ENCODE results near the gene SCYL1. TPM values are rescaled to one million over a fixed set of nuclear protein-coding genes. Genes with fewer than 3 reads are reported as not detected.

SCYL1 gene
- total RNA-seq, 2 experiments from 2014 or later: 83.7 to 87.8 TPM

DNA sequence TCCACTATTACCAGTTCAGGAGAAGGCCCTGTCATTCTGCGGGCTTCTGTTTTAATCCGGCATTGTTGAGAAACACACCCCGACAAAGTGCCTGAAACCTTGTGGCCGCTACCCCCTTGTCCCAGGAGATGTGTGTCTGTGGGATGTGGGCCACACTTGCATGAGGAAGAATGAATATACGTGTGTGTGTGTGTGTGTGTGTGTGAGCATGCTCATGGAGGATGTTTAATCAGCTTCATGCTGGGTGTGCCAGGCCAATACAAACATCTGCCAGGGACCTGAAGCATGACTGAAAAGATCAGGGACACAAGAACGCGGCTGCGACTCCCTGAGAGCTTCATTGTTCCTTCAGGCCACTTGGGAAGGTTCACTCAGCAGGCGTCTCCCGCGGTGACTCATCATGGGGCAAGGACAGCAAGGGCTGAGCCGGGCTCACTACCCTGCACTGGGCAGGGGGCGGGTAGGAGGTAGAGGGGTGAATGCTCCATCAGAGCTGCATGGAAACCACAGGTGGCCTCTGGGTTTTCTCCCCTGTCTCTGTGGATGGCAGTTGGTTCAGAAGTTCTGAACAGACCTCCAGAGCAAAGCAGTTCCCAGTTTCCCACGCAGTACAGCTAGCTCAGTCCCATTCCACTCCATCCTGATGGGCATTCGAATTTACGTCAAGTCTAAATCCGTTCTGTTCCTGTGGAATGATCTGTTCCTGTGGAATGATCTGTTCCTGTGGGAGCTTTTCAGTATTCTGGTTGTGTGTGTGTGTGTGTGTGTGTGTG is 33.1 kb upstream of the SCYL1 start:
- ChIA-PET CTCF (interaction anchor here (0.8 to 2.5 kb wide), 5 partner anchors 10 to 76 kb away, joined by 3 to 8 read pairs (median 4); no protein-coding TSS in a partner anchor), POLR2A (interaction anchor here (0.5 to 4.7 kb wide), 8 partner anchors 13 to 288 kb away, joined by 3 to 41 read pairs (median 4); partner anchors contain the start of genes NEAT1 and SLC25A45)

DNA sequence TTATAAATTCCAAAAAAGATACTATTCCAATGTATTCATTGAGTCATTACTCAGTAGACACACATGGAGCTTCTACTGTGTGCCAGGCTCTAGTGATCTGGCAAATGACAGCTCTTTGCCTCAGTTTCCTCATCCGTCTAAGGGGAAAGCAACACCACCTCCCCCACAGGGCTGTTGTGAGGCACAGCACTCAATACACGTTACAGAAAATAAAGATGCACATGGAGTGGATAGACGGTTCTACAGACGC is 32.6 kb upstream of the SCYL1 start:
- POLR2A ChIA-PET: interaction anchor here (0.7 to 4.7 kb wide), 6 partner anchors 13 to 110 kb away, joined by 3 to 41 read pairs (median 7); partner anchors contain the start of genes NEAT1 and SLC25A45
- CTCF ChIA-PET: interaction anchor here (1.0 to 2.5 kb wide), 4 partner anchors 23 to 76 kb away, joined by 3 to 8 read pairs (median 4); no protein-coding TSS in a partner anchor

DNA sequence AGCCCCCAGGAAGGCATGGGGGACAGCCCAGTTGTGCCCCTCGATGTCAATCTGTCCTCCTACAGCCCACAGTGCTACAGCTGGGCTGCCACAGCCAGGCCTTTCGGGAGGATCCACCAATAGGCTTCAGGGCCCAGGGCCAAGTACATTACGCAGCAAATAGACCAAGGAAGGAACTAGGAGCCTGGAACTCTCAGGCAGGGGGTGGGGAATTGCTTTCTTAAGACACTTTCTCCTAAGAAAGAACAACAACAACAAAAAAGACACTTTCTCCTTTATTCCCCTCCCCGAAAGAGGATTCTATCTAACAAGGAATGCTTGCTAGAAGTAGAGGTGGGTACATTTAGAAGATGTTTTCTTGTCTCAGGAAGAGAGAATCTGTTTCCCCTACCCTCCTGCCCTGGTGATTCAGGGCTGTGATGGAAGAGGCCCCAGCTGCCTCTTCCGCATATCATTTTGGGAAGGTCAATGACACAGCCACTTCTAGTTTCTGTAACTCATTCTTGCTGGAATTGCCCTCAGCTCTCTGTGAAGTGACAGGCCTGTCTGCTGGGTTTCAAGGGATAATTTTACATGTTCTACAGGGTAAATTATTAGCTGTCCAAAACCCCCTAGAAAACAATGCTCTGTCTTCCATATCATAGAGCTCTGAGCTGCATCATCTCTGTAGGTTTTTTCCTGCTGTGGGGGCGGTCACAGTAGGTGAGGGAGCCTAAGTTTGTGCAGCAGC is 32.1 kb upstream of the SCYL1 start:
- ChIA-PET POLR2A (interaction anchor here (0.9 to 4.7 kb wide), 13 partner anchors 10 to 111 kb away, joined by 3 to 41 read pairs (median 5); partner anchors contain the start of genes NEAT1 and SLC25A45), CTCF (interaction anchor here (0.6 to 2.5 kb wide), 7 partner anchors 15 to 77 kb away, joined by 3 to 8 read pairs (median 3); no protein-coding TSS in a partner anchor)

DNA sequence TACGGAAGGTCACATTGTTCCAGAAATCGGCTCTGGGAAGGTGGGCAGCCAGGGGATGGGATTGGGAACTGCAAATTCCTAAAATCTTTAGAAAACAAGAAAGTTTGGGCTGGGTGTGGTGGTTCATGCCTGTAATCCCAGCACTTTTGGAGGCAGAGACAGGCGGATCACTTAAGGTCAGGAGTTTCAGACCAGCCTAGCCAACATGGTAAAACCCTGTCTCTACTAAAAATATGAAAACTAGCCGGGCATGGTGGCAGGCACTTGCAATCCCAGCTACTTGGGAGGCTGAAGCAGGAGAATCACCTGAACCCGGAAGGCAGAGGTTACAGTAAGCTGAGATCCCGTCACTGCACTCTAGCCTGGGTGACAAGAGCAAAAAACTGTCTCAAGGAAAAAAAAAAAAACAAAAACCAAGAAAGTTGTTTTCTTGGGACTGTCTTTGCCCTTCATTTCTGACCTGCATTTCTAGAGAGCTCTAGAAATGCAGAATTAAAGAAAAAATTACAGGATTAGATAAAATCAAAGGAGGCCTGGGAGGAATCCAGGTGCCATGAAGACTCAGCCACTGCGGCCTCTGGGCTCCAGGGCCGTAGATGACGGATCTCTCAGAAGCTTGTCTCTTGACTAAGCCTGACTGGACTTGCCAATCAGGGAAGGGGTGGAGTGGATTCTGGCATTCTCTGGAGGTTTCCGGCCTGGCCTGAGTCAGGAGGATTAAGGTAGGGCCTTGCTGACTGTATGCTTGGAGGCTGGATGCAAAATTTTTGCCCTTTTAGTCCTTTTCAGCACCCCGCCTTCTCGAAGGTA is 31.3 kb upstream of the SCYL1 start:
- ChIA-PET POLR2A (interaction anchor here (0.9 to 4.7 kb wide), 13 partner anchors 9 to 111 kb away, joined by 3 to 41 read pairs (median 5); partner anchors contain the start of genes NEAT1 and SLC25A45), CTCF (interaction anchor here (0.6 to 2.5 kb wide), 5 partner anchors 16 to 77 kb away, joined by 3 to 8 read pairs (median 3); no protein-coding TSS in a partner anchor)

DNA sequence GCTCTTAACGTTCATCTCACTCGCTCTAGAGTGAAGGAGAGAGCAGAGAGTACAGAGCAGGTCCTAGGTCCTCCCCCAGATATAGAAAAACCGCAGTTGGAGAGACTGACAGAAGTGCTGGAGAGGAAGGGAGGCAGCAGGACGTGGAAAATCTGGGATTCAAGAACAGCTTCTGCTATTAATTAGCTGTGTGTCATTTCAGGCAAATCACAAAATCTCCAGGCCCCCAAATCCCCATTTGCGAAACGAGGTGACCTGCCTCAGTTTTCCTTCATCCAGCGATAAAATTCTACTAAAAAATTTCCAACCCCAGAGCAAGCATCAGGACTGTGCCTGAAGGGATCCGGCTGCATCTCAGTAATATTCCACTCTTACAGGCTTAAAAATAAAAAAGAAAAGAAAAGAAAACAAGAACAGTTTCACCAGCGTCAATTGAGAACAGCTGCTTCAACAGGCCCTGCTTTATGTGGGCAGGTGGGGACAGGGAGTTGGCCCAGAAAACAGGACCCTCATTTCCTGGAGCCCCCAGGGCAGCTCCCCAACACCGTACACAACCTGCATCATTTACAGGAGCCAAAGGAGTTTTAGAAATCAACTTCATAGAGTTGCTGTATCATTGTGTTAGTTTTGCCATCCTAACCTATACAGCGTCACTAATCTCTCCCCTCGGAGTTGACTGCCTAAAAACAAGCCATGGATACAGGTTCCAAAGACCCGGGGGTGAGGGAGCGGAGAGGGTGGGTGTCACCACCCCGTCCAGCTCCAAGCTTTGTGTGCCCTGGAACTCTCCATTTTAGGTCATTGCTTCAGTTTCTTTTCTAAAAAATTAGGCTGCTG is 28.4 kb upstream of the SCYL1 start:
- CTCF ChIA-PET: interaction anchor here (0.7 to 22.9 kb wide), 11 partner anchors 9 to 126 kb away, joined by 3 to 423 read pairs (median 5); partner anchors contain the start of genes NEAT1 and SLC25A45
- POLR2A ChIA-PET: interaction anchor here (0.7 to 16.1 kb wide), 16 partner anchors 9 to 235 kb away, joined by 3 to 2088 read pairs (median 4); partner anchors contain the start of genes NEAT1, POLA2 and SLC25A45

DNA sequence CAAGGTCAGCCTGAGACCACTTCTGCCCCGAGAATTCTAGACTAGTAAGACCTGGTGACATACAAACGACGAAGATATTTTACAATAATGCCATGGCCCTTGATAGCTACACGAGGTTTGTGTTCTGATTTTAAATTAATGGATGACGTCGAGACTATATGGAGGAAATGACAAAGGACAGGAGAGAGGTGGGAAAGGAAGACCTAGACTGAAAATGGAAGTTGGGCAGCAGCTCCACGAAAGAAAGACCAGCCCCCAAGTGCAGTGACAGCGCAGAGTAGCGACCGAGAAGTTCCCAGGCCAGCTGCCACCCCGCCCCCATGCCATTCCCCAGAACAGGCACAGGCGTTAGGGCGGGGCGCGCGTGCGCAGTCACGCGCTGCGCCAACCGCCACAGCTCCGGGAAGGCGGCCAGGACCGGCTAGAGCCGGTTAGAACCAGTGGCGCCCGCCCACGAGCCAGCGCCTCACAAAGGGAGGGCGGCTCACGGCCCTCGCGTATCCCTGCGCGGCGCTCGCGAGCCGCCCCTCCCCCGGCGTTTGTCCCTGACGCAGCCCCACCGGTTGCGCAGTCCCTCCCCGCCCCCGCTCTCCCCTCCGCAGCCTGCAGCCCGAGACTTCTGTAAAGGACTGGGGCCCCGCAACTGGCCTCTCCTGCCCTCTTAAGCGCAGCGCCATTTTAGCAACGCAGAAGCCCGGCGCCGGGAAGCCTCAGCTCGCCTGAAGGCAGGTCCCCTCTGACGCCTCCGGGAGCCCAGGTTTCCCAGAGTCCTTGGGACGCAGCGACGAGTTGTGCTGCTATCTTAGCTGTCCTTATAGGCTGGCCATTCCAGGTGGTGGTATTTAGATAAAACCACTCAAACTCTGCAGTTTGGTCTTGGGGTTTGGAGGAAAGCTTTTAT is 27.5 kb upstream of the SCYL1 start:
- CTCF ChIA-PET: interaction anchor here (0.6 to 22.9 kb wide), 11 partner anchors 11 to 115 kb away, joined by 3 to 423 read pairs (median 3); partner anchors contain the start of genes NEAT1 and SLC25A45
- POLR2A ChIA-PET: interaction anchor here (0.7 to 16.1 kb wide), 16 partner anchors 10 to 235 kb away, joined by 3 to 2088 read pairs (median 4); partner anchors contain the start of genes NEAT1, POLA2 and SLC25A45

DNA sequence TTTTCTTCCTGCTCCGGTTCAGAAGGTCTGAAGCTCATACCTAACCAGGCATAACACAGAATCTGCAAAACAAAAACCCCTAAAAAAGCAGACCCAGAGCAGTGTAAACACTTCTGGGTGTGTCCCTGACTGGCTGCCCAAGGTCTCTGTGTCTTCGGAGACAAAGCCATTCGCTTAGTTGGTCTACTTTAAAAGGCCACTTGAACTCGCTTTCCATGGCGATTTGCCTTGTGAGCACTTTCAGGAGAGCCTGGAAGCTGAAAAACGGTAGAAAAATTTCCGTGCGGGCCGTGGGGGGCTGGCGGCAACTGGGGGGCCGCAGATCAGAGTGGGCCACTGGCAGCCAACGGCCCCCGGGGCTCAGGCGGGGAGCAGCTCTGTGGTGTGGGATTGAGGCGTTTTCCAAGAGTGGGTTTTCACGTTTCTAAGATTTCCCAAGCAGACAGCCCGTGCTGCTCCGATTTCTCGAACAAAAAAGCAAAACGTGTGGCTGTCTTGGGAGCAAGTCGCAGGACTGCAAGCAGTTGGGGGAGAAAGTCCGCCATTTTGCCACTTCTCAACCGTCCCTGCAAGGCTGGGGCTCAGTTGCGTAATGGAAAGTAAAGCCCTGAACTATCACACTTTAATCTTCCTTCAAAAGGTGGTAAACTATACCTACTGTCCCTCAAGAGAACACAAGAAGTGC is 26.7 kb upstream of the SCYL1 start:
- ChIA-PET CTCF (interaction anchor here (0.6 to 22.9 kb wide), 12 partner anchors 9 to 77 kb away, joined by 3 to 423 read pairs (median 3); partner anchors contain the start of gene NEAT1), POLR2A (interaction anchor here (0.7 to 16.1 kb wide), 18 partner anchors 10 to 638 kb away, joined by 3 to 2088 read pairs (median 6); partner anchors contain the start of genes FAM89B, NEAT1, POLA2 and SCYL1)

DNA sequence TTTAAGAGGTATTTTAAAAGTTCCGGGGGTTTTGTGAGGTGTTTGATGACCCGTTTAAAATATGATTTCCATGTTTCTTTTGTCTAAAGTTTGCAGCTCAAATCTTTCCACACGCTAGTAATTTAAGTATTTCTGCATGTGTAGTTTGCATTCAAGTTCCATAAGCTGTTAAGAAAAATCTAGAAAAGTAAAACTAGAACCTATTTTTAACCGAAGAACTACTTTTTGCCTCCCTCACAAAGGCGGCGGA is 26.2 kb upstream of the SCYL1 start:
- CTCF ChIA-PET: interaction anchor here (0.6 to 22.9 kb wide), 8 partner anchors 10 to 78 kb away, joined by 3 to 423 read pairs (median 3); partner anchors contain the start of gene NEAT1
- POLR2A ChIA-PET: interaction anchor here (0.6 to 16.1 kb wide), 18 partner anchors 9 to 639 kb away, joined by 3 to 2088 read pairs (median 5); partner anchors contain the start of genes FAM89B, FRMD8, NEAT1 and POLA2

DNA sequence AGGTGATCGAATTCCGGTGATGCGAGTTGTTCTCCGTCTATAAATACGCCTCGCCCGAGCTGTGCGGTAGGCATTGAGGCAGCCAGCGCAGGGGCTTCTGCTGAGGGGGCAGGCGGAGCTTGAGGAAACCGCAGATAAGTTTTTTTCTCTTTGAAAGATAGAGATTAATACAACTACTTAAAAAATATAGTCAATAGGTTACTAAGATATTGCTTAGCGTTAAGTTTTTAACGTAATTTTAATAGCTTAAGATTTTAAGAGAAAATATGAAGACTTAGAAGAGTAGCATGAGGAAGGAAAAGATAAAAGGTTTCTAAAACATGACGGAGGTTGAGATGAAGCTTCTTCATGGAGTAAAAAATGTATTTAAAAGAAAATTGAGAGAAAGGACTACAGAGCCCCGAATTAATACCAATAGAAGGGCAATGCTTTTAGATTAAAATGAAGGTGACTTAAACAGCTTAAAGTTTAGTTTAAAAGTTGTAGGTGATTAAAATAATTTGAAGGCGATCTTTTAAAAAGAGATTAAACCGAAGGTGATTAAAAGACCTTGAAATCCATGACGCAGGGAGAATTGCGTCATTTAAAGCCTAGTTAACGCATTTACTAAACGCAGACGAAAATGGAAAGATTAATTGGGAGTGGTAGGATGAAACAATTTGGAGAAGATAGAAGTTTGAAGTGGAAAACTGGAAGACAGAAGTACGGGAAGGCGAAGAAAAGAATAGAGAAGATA is 25.7 kb upstream of the SCYL1 start, which contains the start of gene MALAT1:
Gene MALAT1 (plus strand): TSS at position 69 of the 736 bp plus-strand sequence.
- CTCF ChIA-PET: interaction anchor here (0.6 to 22.9 kb wide), 9 partner anchors 10 to 112 kb away, joined by 3 to 423 read pairs (median 3); partner anchors contain the start of genes FRMD8 and NEAT1
- POLR2A ChIA-PET: interaction anchor here (0.6 to 16.1 kb wide), 19 partner anchors 9 to 237 kb away, joined by 3 to 2088 read pairs (median 5); partner anchors contain the start of genes FAM89B, FRMD8, NEAT1 and POLA2

DNA sequence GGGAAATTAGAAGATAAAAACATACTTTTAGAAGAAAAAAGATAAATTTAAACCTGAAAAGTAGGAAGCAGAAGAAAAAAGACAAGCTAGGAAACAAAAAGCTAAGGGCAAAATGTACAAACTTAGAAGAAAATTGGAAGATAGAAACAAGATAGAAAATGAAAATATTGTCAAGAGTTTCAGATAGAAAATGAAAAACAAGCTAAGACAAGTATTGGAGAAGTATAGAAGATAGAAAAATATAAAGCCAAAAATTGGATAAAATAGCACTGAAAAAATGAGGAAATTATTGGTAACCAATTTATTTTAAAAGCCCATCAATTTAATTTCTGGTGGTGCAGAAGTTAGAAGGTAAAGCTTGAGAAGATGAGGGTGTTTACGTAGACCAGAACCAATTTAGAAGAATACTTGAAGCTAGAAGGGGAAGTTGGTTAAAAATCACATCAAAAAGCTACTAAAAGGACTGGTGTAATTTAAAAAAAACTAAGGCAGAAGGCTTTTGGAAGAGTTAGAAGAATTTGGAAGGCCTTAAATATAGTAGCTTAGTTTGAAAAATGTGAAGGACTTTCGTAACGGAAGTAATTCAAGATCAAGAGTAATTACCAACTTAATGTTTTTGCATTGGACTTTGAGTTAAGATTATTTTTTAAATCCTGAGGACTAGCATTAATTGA is 25.0 kb upstream of the SCYL1 start:
- ChIA-PET POLR2A (interaction anchor here (0.6 to 16.1 kb wide), 15 partner anchors 8 to 238 kb away, joined by 3 to 2088 read pairs (median 5); partner anchors contain the start of genes DPF2, NEAT1, POLA2 and SLC25A45), CTCF (interaction anchor here (0.6 to 22.9 kb wide), 6 partner anchors 9 to 113 kb away, joined by 3 to 423 read pairs (median 6); partner anchors contain the start of genes FRMD8 and NEAT1)

DNA sequence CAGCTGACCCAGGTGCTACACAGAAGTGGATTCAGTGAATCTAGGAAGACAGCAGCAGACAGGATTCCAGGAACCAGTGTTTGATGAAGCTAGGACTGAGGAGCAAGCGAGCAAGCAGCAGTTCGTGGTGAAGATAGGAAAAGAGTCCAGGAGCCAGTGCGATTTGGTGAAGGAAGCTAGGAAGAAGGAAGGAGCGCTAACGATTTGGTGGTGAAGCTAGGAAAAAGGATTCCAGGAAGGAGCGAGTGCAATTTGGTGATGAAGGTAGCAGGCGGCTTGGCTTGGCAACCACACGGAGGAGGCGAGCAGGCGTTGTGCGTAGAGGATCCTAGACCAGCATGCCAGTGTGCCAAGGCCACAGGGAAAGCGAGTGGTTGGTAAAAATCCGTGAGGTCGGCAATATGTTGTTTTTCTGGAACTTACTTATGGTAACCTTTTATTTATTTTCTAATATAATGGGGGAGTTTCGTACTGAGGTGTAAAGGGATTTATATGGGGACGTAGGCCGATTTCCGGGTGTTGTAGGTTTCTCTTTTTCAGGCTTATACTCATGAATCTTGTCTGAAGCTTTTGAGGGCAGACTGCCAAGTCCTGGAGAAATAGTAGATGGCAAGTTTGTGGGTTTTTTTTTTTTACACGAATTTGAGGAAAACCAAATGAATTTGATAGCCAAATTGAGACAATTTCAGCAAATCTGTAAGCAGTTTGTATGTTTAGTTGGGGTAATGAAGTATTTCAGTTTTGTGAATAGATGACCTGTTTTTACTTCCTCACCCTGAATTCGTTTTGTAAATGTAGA is 24.3 kb upstream of the SCYL1 start:
- CTCF ChIA-PET: interaction anchor here (0.6 to 22.9 kb wide), 2 partner anchors 9 to 80 kb away, joined by 5 to 423 read pairs; partner anchors contain the start of gene NEAT1
- POLR2A ChIA-PET: interaction anchor here (0.6 to 16.1 kb wide), 11 partner anchors 7 to 167 kb away, joined by 3 to 2088 read pairs (median 6); partner anchors contain the start of genes DPF2, NEAT1 and SLC25A45

DNA sequence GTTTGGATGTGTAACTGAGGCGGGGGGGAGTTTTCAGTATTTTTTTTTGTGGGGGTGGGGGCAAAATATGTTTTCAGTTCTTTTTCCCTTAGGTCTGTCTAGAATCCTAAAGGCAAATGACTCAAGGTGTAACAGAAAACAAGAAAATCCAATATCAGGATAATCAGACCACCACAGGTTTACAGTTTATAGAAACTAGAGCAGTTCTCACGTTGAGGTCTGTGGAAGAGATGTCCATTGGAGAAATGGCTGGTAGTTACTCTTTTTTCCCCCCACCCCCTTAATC is 23.8 kb upstream of the SCYL1 start:
- ChIA-PET CTCF (interaction anchor here (0.5 to 22.9 kb wide), 3 partner anchors 16 to 80 kb away, joined by 3 to 423 read pairs (median 3); partner anchors contain the start of gene NEAT1), POLR2A (interaction anchor here (0.6 to 16.1 kb wide), 4 partner anchors 25 to 79 kb away, joined by 5 to 2088 read pairs (median 12); partner anchors contain the start of gene NEAT1)

Measured in activated CD8-positive, alpha-beta memory T cell treated with anti-CD3 and anti-CD28 coated beads for 36 hours (primary cell).